Transverse colon (tissue), 4 donors: ENCODE data around the gene NR2C2AP. TPM values are rescaled to one million over a fixed set of nuclear protein-coding genes. Genes with fewer than 3 reads are reported as not detected.

Experiments
- DNase-seq: peaks from one replicate; pipeline ENCODE4 v3.0.0-alpha.2; 2019
- H3K27ac ChIP-seq, 4 donors: fragments of 200-600 bp; sonication (generic); 2 replicates each; pipeline ENCODE4 v1.5.1; 2016 to 2018; ENCODE audit warnings: inconsistent platforms in 4 of 4
- H3K27me3 ChIP-seq: fragments of 200-600 bp; sonication (generic); 2 replicates; pipeline ENCODE4 v1.5.1; 2017; ENCODE audit warnings: inconsistent platforms
- H3K36me3 ChIP-seq, 4 donors: fragments of 200-600 bp; sonication (generic); 2 replicates each; pipeline ENCODE4 v1.5.1; 2017 to 2019; ENCODE audit warnings: inconsistent platforms in 4 of 4
- H3K4me1 ChIP-seq, 4 donors: fragments of 200-600 bp; sonication (generic); 2 replicates each; pipeline ENCODE4 v1.5.1; 2017 to 2020; ENCODE audit warnings: inconsistent platforms in 4 of 4
- H3K4me3 ChIP-seq, 4 donors: fragments of 200-600 bp; sonication (generic); 1 replicate in 1 of 4; 2 replicates in 3 of 4; pipeline versions ENCODE4 v1.5.1 to v1.6.1; 2017 to 2019; ENCODE audit warnings: inconsistent platforms in 4 of 4
- H3K9me3 ChIP-seq, 2 donors: fragments of 200-600 bp; sonication (generic); 2 replicates each; pipeline ENCODE4 v1.5.1; 2017 to 2019; ENCODE audit warnings: inconsistent platforms in 2 of 2
- CTCF ChIP-seq, 5 experiments: fragments of 200-600 bp in 3 of 5; fragments of 450-650 bp in 2 of 5; sonication (generic) in 3 of 5; IDR thresholded peaks; 1 replicate in 2 of 5; 2 replicates in 3 of 5; pipeline ENCODE4 v1.5.1; 2016 to 2017; ENCODE audit warnings: antibody characterized with exemption in 5 of 5, inconsistent platforms in 3 of 5, mild to moderate bottlenecking in 2 of 5, moderate library complexity in 1 of 5
- EP300 ChIP-seq: sonication (generic); formaldehyde crosslinking; IDR thresholded peaks from one replicate; pipeline ENCODE4 v1.6.1; 2017; ENCODE audit warnings: antibody characterized with exemption, low read depth
- POLR2A ChIP-seq: fragments of 450-650 bp; IDR thresholded peaks from one replicate; pipeline ENCODE4 v1.6.1; 2016; ENCODE audit warnings: antibody characterized with exemption, mild to moderate bottlenecking, moderate library complexity
- POLR2AphosphoS5 ChIP-seq, 3 donors: sonication (generic); formaldehyde crosslinking; IDR thresholded peaks; one replicate each; pipeline ENCODE4 v1.6.1; 2016; ENCODE audit warnings: antibody characterized with exemption in 3 of 3
- WGBS, 2 donors: methylation state at CpG; one replicate each; pipeline ENCODE4 v1.1.5; 2018; ENCODE audit warnings: low coverage in 1 of 2; 5-methylcytosine and 5-hydroxymethylcytosine counted together
- in situ Hi-C, 4 donors: fragments of 200-750 bp; cut with MboI; loops; one replicate each; pipeline versions ENCODE4 v1.15.0 to v1.15.1; 2017; ENCODE audit warnings: low sequenced_read_pairs in 3 of 4, low pct_ligation_motif_present in 1 of 4, low pct_unique_long_range_greater_than_20kb in 1 of 4
- intact Hi-C: fragments of 100-400 bp; cut with DNase I; formaldehyde crosslinking; loops from one replicate; pipeline ENCODE4 v1.15.1; 2023; ENCODE audit warnings: low total_unique reads
- total RNA-seq, 4 donors: library from RNA; depleted of rRNA; stranded (reverse); fragments of >200 nt; gene quantifications; one replicate each; pipeline ENCODE4 v1.1.0, GENCODE V29; 2016

Gene NR2C2AP
- total RNA-seq, 4 donors from 2014 or later: 2.2 to 12.3 (median 6.4) TPM

- Histone ChIP-seq H3K9me3 (no peaks in the 10 kb centered on the region), H3K4me1 (peaks cover 6 to 48% (median 40%) of the 10 kb centered on the region in 4 donors), H3K4me3 (peak overlapping the region; percentile 40 to 95 (median 91)), H3K36me3 (peaks cover 0 to 7% (median under 1%) of the 10 kb centered on the region in 4 donors), H3K27me3 (no peaks in the 10 kb centered on the region), H3K27ac (peak overlapping the region; percentile 98 to 100 (median 99))
- in situ Hi-C loops: loop anchor here in 1 of 4 donors (25.0 kb wide), 1 partner anchor 294 kb away; no protein-coding TSS in a partner anchor
- DNase-seq: no peak
- no peak for TF ChIP-seq POLR2AphosphoS5 (IDR thresholded peaks at IDR 0.05)
- no peak for TF ChIP-seq EP300
- TF ChIP-seq POLR2A: no peak
- no peak for TF ChIP-seq CTCF (IDR thresholded peaks at IDR 0.05)
- intact Hi-C loops: no loop called here
- 0% methylated on average over 2 to 22 of the region's 22 CpGs for WGBS, 2 donors
Observed at GRCh38 chr19:19192910-19193423, 10.2 kb downstream of the NR2C2AP start.

- Histone ChIP-seq H3K4me3 (peak within 1 kb of the TSS; percentile 72 to 95 (median 91)), H3K27ac (peak within 1 kb of the TSS; percentile 98 to 100 (median 99)), H3K9me3 (no peaks in the 10 kb centered on the region), H3K27me3 (no peaks in the 10 kb centered on the region), H3K36me3 (peaks cover 0 to 5% (median 0%) of the 10 kb centered on the region in 4 donors), H3K4me1 (peaks cover 6 to 48% (median 40%) of the 10 kb centered on the region in 4 donors)
- WGBS, 2 donors: 0% methylated on average over 53 of the region's 53 CpGs; no CpG with 5 or more reads in 1 of the 2 donors
- intact Hi-C loops (no loop called here), in situ Hi-C loops (loop anchor here in 1 of 4 donors (25.0 kb wide), 1 partner anchor 295 kb away; no protein-coding TSS in a partner anchor)
- peak; percentile 100 for DNase-seq
- TF ChIP-seq EP300: no peak
- TF ChIP-seq POLR2AphosphoS5 (IDR thresholded peaks at IDR 0.05): peak; percentile 17 to 62 (median 62)
- peak in 1 of 5 experiments; percentile 24 for TF ChIP-seq CTCF (IDR thresholded peaks at IDR 0.05)
- TF ChIP-seq POLR2A: peak; percentile 69
Observed at GRCh38 chr19:19192078-19192882, 10.9 kb downstream of the NR2C2AP start, which contains the start of the genes BORCS8 and RFXANK. Gene BORCS8, minus strand, starts transcription at chr19:19192152. Its CDS starts 35 bp downstream, at chr19:19192117. Gene RFXANK, plus strand, starts transcription at chr19:19192258. Its CDS starts 1,689 bp downstream, at chr19:19193947.

GRCh38 chr19:19191768-19192077 is 11.5 kb downstream of the NR2C2AP start:
- Histone ChIP-seq H3K4me1 (peaks cover 6 to 48% (median 40%) of the 10 kb centered on the region in 4 donors), H3K27me3 (no peaks in the 10 kb centered on the region), H3K4me3 (peak overlapping the region; percentile 72 to 95 (median 91)), H3K27ac (peak overlapping the region; percentile 98 to 100 (median 99)), H3K9me3 (no peaks in the 10 kb centered on the region), H3K36me3 (no peaks in the 10 kb centered on the region)
- WGBS, 2 donors: 0% methylated on average over 2 to 16 of the region's 17 CpGs
- TF ChIP-seq EP300 (no peak), CTCF (IDR thresholded peaks at IDR 0.05) (no peak), POLR2A (no peak), POLR2AphosphoS5 (IDR thresholded peaks at IDR 0.05) (no peak)
- in situ Hi-C loops: loop anchor here in 1 of 4 donors (25.0 kb wide), 1 partner anchor 296 kb away; no protein-coding TSS in a partner anchor
- no peak for DNase-seq
- intact Hi-C loops: no loop called here

GRCh38 chr19:19186742-19187141 is 16.5 kb downstream of the NR2C2AP start:
- no peak for DNase-seq
- peaks cover 0 to 6% (median 0%) of the 10 kb centered on the region in 4 donors for H3K36me3 ChIP-seq
- H3K27ac ChIP-seq: no peak overlapping the region
- no peaks in the 10 kb centered on the region for H3K27me3 ChIP-seq
- TF ChIP-seq EP300 (no peak), CTCF (IDR thresholded peaks at IDR 0.05) (no peak), POLR2A (no peak), POLR2AphosphoS5 (IDR thresholded peaks at IDR 0.05) (no peak)
- H3K9me3 ChIP-seq: no peaks in the 10 kb centered on the region
- H3K4me1 ChIP-seq: peaks cover 0 to 23% (median 22%) of the 10 kb centered on the region in 4 donors
- in situ Hi-C loops (loop anchor here in 1 of 4 donors (25.0 kb wide), 1 partner anchor 301 kb away; no protein-coding TSS in a partner anchor), intact Hi-C loops (no loop called here)
- no peak overlapping the region for H3K4me3 ChIP-seq
- WGBS, 2 donors: 92% methylated on average over 14 of the region's 14 CpGs; no CpG with 5 or more reads in 1 of the 2 donors
